HG03342 (cell line): Measurements from ENCODE around the gene DLX6.

Experiments used
- ATAC-seq: cut with Tn5 transposase; IDR thresholded peaks from one replicate; pipeline ENCODE4 v1.9.1; 2021; ENCODE audit warnings: mild to moderate bottlenecking, moderate library complexity; ENCODE audit not compliant: unreplicated experiment

The DLX6 gene

DNA sequence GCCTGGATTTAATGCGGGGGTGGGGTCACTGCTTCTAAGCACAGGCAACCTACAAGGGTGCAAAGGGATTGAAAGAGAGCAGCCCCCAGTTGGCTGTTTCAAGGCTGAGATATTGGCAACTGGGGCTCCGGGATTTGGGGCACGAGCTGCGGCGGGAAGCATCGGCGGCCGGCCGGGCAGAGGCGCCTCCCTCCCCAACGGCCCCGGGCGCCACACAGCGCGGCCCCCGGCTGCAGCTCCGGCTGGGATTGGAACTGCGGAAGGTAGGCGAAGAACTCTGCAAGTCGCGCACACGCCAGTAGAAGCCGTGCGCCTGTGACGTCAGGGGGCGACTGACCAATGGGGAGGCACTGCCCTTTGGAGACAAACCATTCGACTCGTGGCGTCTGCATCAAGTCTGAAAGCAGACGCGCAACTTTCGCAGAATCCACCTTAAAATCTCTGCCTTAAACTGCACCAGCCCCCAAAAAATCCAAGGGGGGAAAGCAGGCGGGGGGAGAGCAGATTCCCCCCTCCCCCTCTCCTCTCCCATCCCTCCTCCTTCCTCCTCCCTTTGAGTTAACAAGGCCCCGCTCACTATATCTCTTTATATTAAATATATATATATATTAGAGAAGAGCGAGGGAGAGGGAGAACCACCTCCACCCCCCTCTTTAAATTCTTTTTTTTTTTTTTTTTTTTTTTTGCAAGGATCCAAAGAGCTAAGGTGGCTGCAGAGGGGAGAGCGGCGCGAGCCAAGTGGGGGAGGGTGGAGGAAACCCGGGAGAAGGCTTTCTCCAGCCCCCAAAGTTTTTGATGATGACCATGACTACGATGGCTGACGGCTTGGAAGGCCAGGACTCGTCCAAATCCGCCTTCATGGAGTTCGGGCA is at the start of gene DLX6:
Gene DLX6 (plus strand): TSS at position 371 of the 872 bp plus-strand sequence. CDS start 425 bp downstream, at position 796.
- no peak for ATAC-seq

DNA sequence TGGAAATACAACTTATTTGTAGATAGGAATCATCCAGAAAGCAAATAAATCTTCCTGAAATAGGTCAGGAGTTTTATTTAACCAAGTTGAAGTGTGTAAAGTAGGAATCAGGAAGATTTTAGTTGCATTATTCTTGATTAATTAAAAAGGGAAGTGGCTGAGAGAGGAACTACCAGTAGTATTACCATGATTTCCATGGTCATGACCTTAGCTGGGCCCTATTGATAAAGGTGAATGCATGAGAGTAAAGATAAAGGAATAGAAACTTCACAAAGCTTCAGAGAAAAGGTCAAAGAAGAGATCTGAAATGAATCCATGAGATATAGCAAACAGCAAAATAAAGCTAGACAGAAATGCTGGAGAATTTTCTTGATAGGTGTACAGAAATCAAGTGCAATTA is 46.2 kb upstream of the DLX6 start:
- ATAC-seq, result no peak

DNA sequence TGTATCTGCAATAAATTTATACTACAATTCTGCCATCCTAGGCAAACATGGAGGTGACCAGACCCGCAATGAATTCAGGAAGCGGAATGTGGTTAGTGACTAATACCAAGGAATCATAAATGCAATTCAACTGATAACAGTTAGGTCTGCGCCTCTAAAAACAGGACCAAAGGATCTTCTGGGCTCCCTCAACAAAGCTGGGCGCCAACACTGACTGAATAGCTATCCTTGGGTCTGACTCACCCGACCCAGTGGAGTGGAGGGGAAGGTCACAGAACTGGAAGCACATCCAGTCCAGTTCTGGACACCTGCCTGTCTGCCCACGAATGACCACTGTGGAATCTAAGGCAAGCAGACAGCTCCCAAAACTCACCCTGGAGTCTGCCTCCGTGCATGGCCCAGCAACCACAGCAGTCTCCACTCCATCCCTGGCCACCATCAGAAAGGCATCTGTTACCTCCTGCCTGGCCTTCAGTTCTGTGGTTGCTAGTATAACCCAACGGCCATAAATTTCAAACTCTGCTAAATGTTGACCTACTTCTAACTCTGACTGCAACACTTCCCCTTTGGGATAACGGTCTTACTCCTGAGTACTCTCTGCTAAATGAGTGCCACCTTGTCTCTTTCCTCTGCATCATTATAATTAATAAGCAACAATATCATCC is 43.0 kb upstream of the DLX6 start:
- ATAC-seq, result no peak

- ATAC-seq, result no peak
Measured at GRCh38 chr7:96968981-96969380, 36.4 kb upstream of the DLX6 start.

DNA sequence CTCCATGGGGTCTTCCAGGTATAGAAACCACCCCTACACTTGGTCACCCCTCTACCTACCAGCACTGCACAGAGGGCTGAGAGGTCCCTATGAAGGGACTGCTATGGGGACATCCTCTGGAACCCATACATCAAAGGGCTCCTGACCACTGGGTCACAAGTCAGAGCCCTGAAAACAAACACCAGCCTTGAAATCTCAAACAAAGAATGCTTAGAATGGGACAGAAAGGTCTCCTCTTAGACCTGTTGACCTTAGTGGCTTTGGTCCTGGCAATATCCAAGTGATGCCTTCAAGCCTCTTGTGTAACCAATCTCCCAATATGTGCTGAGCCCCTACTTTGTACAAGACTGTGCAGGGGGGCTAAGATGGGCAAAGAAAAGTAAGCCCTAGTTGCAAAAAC is 34.6 kb upstream of the DLX6 start:
- no peak for ATAC-seq

GRCh38 chr7:96973986-96974385 is 31.4 kb upstream of the DLX6 start:
- ATAC-seq, result no peak

GRCh38 chr7:96976106-96976505 is 29.2 kb upstream of the DLX6 start:
- ATAC-seq, result no peak

GRCh38 chr7:96977445-96977844 is 27.9 kb upstream of the DLX6 start:
- ATAC-seq, result no peak

GRCh38 chr7:96979551-96980276 is 25.6 kb upstream of the DLX6 start:
- no peak for ATAC-seq

GRCh38 chr7:96982586-96982985 is 22.8 kb upstream of the DLX6 start:
- ATAC-seq, result no peak

- ATAC-seq, result no peak
Measured at GRCh38 chr7:96985992-96986391, 19.4 kb upstream of the DLX6 start.

- ATAC-seq, result no peak
Measured at GRCh38 chr7:96986901-96987300, 18.5 kb upstream of the DLX6 start.

DNA sequence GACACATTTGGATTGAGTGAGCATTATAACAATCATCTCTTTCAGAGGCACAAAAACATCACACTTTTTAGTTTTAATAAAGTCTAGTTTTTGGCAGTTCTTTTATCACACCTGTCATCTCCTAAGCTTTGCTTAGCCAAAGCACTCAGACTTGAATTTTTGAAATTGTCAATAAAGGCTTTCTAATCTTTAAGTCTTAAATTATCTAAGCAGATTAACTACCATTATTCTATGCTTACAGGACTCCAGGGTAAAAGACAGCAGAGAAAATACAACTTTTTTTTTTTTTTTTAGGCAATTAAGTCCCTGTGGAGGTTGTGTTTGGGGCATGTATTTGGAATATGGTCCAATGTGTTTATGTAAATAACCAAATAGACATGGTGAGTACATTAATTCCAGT is 17.6 kb upstream of the DLX6 start:
- ATAC-seq, result no peak

- no peak for ATAC-seq
Measured at GRCh38 chr7:96989241-96989858, 16.0 kb upstream of the DLX6 start.

GRCh38 chr7:96989859-96990317 is 15.5 kb upstream of the DLX6 start:
- no peak for ATAC-seq

GRCh38 chr7:96991546-96992191 is 13.7 kb upstream of the DLX6 start:
- no peak for ATAC-seq

DNA sequence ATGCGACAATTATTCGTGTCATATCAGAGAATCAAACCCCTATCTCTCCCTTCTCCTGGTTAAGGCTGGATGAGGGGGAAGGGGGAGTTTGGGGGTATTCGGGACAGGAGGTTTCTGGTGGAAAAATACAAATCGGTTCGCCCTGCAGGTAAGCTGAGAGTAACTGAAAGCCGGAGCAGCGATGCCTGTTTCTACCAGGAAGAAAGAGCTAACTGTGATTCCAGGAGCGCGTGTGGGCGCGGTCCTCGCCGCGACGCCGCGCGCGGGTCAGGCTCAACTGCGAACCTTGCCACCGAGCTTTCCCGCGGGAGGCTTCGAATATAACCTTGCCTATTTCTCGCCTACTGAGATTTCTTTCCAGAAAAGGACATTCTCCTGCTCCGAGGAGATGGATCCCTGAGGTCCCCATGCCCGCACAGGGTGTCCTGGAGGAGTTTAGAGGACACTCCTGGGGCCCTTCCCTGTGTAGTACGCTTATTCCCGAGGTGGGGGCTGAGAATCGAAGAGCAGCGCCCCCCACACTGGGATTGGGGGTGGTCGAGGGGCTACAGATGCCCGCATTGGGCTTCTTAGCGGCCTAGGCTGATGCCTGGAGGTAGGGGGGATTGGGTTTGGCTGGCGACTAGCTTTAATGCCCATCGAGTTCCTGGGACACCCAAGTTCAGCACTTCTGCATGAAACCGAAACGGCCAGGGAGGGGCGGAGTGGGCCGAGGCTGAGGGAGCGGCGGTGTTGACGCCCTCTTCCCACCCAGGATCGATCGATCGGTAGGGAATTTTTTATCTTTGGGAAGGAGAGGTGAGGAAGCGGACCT is 13.0 kb upstream of the DLX6 start:
- ATAC-seq, result no peak

DNA sequence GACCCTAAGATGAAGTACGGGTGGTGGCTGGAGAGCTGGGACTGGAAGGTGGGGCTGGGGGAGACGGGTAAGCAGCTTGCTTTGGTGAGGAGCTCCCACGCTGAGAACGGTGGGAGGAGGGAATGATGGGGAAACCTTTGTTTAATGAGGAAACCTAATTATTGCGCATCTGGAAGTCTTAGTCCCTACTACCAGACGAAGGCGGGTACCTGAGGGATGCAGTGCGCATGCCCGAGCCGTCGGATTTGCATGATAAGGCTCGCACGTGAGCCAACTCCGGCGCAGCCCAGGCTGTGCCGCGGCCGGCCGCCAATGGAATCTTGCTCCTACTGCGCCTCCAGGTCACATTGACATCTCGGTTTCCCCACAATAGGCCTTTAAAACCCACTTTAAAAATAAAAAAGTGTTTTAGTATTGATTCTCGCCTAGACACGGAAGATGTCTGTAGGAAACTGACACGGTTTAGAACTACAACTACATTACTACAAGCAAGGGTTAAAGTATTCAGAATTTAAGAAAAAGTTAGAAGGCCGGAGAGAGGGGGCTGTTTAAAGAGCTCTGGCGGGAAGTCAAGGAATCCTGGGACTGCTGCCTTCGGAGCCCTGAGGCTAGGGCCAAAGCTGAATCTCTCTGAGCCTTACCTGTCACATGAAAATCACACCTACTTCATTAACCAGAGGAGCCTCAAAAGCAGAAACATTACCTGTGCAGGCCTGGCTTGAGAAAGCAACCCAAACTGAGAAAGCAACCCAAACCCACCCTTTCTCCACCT is 12.1 kb upstream of the DLX6 start:
- ATAC-seq, result no peak

GRCh38 chr7:96993980-96994379 is 11.4 kb upstream of the DLX6 start:
- ATAC-seq, result no peak
